DMS153 treated with DMSO at 0.1 percent for 48 hours (cell line): ENCODE results near the gene EIF5B.
"Not testable (repeated sequence)": the region's sequence is repeated elsewhere in the genome, so short reads cannot be mapped to it uniquely, and the experiment has no call there.

Experiments
- DNase-seq: peaks from one replicate; lab custom pipeline; 2025; ENCODE audit not compliant: unreplicated experiment; lab: John Stamatoyannopoulos, UW

Gene EIF5B

DNA sequence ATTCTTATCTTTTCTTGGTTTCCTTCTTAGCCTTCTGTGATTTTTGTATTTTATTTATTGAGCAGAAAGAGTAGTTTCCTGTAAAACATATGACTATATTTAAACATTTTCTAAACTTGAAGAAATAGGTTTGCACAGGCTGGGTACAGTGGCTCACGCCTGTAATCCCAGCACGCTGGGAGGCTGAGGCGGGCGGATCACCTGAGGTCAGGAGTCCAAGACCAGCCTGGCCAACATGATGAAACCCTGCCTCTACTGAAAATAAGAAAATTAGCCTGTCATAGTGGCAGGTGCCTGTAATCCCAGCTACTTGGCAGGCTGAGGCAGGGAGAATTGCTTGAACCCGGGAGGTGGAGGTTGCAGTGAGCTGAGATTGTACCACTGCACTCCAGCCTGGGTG lies 31.7 kb downstream of the EIF5B start:
- DNase-seq = not testable (repeated sequence)

DNA sequence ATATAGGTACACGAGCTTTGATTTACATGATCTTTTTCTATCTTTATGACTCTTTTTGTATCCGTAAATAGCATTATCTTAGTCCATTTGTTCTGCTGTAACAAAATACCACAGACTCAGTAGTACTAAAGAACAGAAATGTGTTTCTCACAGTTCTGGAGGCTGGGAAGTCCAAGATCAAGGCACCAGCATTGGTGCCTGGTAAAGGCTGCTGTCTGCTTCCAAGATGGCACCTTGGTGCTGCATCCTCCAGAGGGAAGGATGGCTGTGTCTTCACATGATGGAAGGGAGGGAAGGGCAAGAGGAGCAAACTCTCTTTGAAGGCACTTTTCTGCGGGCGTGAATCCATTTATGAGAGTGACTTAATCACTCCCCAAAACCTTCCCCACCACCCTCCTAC lies 36.0 kb downstream of the EIF5B start:
- no peak for DNase-seq

- DNase-seq = no peak
Measured at GRCh38 chr2:99374747-99375146, 37.6 kb downstream of the EIF5B start.

DNA sequence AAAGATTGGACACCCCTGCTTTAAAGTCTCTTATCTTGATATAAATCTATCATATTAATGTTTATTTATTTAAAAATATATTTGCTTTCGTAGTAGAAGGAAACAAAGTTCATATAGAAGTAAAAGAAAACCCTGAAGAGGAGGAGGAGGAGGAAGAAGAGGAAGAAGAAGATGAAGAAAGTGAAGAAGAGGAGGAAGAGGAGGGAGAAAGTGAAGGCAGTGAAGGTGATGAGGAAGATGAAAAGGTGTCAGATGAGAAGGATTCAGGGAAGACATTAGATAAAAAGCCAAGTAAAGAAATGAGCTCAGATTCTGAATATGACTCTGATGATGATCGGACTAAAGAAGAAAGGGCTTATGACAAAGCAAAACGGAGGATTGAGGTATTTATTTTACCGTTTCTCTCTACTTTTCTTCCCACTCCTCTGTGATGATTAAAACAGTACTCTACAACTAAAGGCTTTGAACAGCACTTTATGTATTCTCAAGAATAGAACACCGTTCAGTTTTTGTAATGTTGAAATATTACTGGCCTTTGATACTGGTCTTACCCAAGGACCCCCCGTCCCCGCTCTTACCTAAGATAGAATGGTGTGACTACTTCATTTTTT lies 39.2 kb downstream of the EIF5B start:
- no peak for DNase-seq

GRCh38 chr2:99377879-99378278 lies 40.7 kb downstream of the EIF5B start:
- no peak for DNase-seq

- no peak for DNase-seq
Measured at GRCh38 chr2:99380376-99381010, 43.3 kb downstream of the EIF5B start.

GRCh38 chr2:99382143-99382542 lies 45.0 kb downstream of the EIF5B start:
- DNase-seq = no peak

- DNase-seq = no peak
Measured at GRCh38 chr2:99386011-99386410, 48.8 kb downstream of the EIF5B start.

GRCh38 chr2:99388892-99389291 lies 51.7 kb downstream of the EIF5B start:
- no peak for DNase-seq

- DNase-seq = no peak
Measured at GRCh38 chr2:99389371-99389770, 52.2 kb downstream of the EIF5B start.

DNA sequence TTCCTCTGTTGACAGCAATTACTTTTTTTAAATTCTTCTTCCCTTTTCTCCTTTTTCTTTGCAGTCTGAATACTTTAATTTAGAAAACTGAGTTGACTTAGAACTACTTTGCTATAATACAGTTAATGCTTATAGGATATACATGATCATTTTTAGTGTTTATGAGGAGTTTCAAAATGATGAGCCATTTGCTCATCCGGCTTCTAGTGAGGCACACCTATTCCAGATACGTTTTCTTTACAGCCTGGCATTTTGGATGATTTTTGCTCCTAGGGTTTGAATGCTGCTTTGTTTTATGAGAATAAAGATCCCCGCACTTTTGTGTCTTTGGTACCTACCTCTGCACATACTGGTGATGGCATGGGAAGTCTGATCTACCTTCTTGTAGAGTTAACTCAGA lies 52.8 kb downstream of the EIF5B start:
- no peak for DNase-seq

- DNase-seq = no peak
Measured at GRCh38 chr2:99395589-99396130, 58.5 kb downstream of the EIF5B start.

- peak; percentile 74 for DNase-seq
Measured at GRCh38 chr2:99397266-99397920, 60.2 kb downstream of the EIF5B start.

DNA sequence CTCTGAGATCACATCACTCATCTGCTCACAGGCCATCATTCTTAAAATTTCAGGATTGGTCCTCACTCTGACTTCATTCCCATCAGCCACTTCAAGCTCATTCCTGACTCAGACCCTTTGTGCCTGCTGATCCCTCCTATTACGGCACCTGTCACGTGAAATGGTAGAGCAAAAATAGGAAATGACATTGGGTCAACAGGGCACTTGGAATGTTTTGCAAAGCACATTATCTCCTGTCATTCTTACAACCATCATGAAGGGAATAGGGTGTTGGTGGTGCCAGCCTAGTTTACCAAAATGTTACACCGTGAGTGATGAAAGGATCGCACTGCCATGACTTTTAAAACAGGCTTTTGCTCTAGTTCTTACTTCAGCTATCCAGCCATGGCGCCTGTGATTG lies 61.1 kb downstream of the EIF5B start:
- DNase-seq = no peak

GRCh38 chr2:99399063-99399462 lies 61.9 kb downstream of the EIF5B start:
- DNase-seq = no peak

GRCh38 chr2:99399795-99400194 lies 62.6 kb downstream of the EIF5B start:
- DNase-seq = no peak

DNA sequence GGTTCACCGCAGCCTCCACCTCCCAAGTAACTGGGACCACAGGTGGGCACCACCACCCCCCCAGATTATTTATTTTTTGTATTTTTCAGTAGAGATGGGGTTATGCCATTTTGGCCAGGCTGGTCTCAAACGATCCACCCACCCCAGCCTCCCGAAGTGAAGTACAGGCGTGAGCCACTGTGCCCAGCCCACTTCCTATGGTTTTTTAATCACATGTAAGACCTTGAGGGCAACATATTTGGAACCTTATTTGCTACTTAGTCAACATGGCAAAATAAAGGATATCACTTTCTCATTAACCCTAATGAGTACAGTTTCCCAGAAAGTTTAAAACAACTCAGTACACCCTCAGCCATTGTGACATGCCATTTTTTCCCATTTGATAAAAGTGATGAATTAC lies 64.7 kb downstream of the EIF5B start:
- DNase-seq = no peak

DNA sequence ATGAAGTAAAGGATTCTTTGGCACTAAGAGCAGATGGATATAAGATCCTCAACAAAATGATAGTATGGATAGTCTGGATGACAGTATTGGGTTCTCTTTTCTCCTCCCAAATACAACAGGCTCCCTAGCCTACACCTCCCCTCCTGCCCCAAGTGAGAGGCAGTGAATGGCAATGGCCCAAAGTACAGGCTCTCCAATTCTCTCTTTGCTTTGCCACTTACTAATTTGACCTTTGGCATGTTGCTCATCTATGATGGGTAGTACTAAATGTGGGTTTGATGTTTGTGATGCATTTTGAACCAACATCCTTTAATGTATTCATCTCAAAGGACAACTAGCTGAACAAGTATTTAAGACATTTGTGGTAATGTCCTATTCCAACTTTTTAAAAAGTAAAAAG lies 65.9 kb downstream of the EIF5B start:
- no peak for DNase-seq

GRCh38 chr2:99403524-99403923 lies 66.3 kb downstream of the EIF5B start:
- DNase-seq = no peak

- no peak for DNase-seq
Measured at GRCh38 chr2:99404039-99404796, 67.0 kb downstream of the EIF5B start.

DNA sequence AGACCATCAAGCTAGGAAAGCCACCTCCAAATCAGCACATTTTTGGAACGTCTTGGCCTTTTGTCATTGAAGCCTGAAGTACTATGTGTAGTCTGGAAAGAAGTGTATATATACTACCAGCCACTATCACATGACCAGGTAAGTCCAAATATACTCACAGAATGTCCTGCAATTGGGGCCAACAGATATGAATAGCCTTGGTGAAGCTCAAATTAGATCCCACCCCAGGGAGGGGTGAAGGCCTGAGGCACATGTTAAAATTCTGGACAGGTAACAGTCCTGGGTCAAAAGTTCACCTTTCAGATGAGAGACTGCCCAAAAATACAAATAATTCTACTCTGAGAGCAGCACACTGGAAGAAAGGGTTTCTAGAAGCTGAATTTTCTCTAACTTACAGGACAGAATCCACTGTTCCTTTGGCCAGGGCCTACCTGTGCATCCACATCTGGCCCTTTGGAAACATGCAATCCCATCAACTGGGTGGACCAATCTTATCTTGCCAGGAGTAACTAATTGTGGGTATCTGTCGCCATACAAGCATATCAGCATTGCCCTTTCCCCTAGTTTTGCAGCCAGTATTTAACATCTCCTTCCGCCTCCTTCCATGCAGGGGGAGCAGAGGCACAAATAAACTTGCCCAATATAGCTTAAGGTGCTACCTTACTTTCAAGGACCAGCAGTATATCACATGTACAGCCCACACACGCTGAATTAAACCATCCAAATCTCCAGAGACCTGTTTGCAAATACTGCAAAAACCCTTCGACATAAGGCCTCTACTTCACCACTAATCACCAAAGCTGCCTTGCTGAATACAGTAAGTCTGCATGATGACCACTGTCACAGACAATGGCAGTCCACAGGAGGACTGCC lies 67.8 kb downstream of the EIF5B start:
- DNase-seq = no peak
